Nephron (organoid): Measurements from ENCODE around the gene MOB1A.

Source experiments
- H3K27ac Mint-ChIP-seq, 3 experiments: 2 replicates each; pipeline ENCODE4 v1.8.0; 2020; ENCODE audit warnings: mixed read lengths in 3 of 3, mild to moderate bottlenecking in 2 of 3, moderate library complexity in 1 of 3
- H3K27me3 Mint-ChIP-seq: 2 replicates; pipeline ENCODE4 v1.8.0; 2021; ENCODE audit warnings: low read depth, mild to moderate bottlenecking, moderate library complexity, mixed read lengths
- H3K36me3 Mint-ChIP-seq: 2 replicates; pipeline ENCODE4 v1.8.0; 2020; ENCODE audit warnings: low read depth, mixed read lengths
- H3K4me1 Mint-ChIP-seq: 2 replicates; pipeline ENCODE4 v1.8.0; 2020; ENCODE audit warnings: mixed read lengths
- H3K4me3 Mint-ChIP-seq, 3 experiments: 2 replicates each; pipeline ENCODE4 v1.8.0; 2020; ENCODE audit warnings: mild to moderate bottlenecking in 3 of 3, mixed read lengths in 3 of 3, moderate library complexity in 2 of 3
- H3K9me3 Mint-ChIP-seq: 2 replicates; pipeline ENCODE4 v1.8.0; 2020; ENCODE audit warnings: mixed read lengths
- CTCF ChIP-seq, 3 experiments: fragments of 200-600 bp; sonication (generic); IDR thresholded peaks; one replicate each; pipeline ENCODE4 v1.5.0; 2021; ENCODE audit warnings: antibody characterized with exemption in 3 of 3; ENCODE audit not compliant: unreplicated experiment in 3 of 3

The MOB1A gene

GRCh38 chr2:74142340-74142739, 36.3 kb downstream of the MOB1A start:
- H3K9me3 Mint-ChIP-seq: no peaks in the 10 kb centered on the region
- no peak for TF ChIP-seq CTCF (IDR thresholded peaks at IDR 0.05; ENCODE audit: unreplicated experiment in 3 of 3)
- peaks cover 15% of the 10 kb centered on the region for H3K36me3 Mint-ChIP-seq
- no peaks in the 10 kb centered on the region for H3K27me3 Mint-ChIP-seq
- H3K4me1 Mint-ChIP-seq: no peaks in the 10 kb centered on the region
- H3K27ac Mint-ChIP-seq: no peak overlapping the region
- peak overlapping the region in 2 of 3 experiments; percentile 12 to 33 for H3K4me3 Mint-ChIP-seq

- Mint-ChIP-seq H3K4me1 (no peaks in the 10 kb centered on the region), H3K9me3 (no peaks in the 10 kb centered on the region), H3K27me3 (no peaks in the 10 kb centered on the region), H3K27ac (no peak overlapping the region), H3K4me3 (no peak overlapping the region), H3K36me3 (peaks cover 28% of the 10 kb centered on the region)
- TF ChIP-seq CTCF (IDR thresholded peaks at IDR 0.05; ENCODE audit: unreplicated experiment in 3 of 3): no peak
Measured at GRCh38 chr2:74138600-74139323, 39.9 kb downstream of the MOB1A start.

GRCh38 chr2:74137651-74138599, 40.8 kb downstream of the MOB1A start:
- no peak overlapping the region for H3K27ac Mint-ChIP-seq
- H3K9me3 Mint-ChIP-seq: no peaks in the 10 kb centered on the region
- no peaks in the 10 kb centered on the region for H3K4me1 Mint-ChIP-seq
- H3K36me3 Mint-ChIP-seq: peaks cover 36% of the 10 kb centered on the region
- H3K27me3 Mint-ChIP-seq: no peaks in the 10 kb centered on the region
- H3K4me3 Mint-ChIP-seq: no peak overlapping the region
- TF ChIP-seq CTCF (IDR thresholded peaks at IDR 0.05; ENCODE audit: unreplicated experiment in 3 of 3): no peak

GRCh38 chr2:74131901-74132300, 46.8 kb downstream of the MOB1A start:
- TF ChIP-seq CTCF (IDR thresholded peaks at IDR 0.05; ENCODE audit: unreplicated experiment in 3 of 3): no peak
- no peaks in the 10 kb centered on the region for H3K27me3 Mint-ChIP-seq
- no peak overlapping the region for H3K27ac Mint-ChIP-seq
- no peaks in the 10 kb centered on the region for H3K4me1 Mint-ChIP-seq
- peaks cover 21% of the 10 kb centered on the region for H3K36me3 Mint-ChIP-seq
- H3K9me3 Mint-ChIP-seq: no peaks in the 10 kb centered on the region
- no peak overlapping the region for H3K4me3 Mint-ChIP-seq

GRCh38 chr2:74130211-74130995, 48.3 kb downstream of the MOB1A start:
- H3K36me3 Mint-ChIP-seq: peaks cover 16% of the 10 kb centered on the region
- no peak overlapping the region for H3K4me3 Mint-ChIP-seq
- no peak overlapping the region for H3K27ac Mint-ChIP-seq
- TF ChIP-seq CTCF (IDR thresholded peaks at IDR 0.05; ENCODE audit: unreplicated experiment in 3 of 3): no peak
- no peaks in the 10 kb centered on the region for H3K4me1 Mint-ChIP-seq
- no peaks in the 10 kb centered on the region for H3K9me3 Mint-ChIP-seq
- H3K27me3 Mint-ChIP-seq: no peaks in the 10 kb centered on the region
